ENCODE results near the gene LAMB3.

LAMB3 gene

DNA sequence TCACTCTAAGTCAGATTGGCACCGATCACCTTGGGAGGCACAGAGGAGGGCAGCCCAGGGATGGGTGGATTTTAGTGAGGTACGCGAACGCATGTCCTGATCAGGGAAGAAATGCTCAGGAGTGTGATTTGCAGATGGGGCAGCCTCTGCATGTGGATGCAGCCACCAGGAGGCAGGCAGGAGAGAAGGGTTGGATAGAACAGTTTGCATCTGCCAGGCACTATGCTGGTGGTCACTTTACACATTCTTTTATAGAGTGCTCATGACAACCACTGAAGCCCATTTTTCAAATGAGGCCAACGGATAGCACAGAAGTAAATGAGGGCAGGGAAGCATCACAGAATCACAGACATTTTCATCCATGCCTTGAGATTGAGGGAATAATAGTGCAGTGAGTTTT, 5.7 kb downstream of the LAMB3 start:
- CTCF ChIA-PET = interaction anchor here (0.6 to 1.7 kb wide), 6 partner anchors 22 to 1551 kb away, joined by 3 to 6 read pairs (median 4); no protein-coding TSS in a partner anchor
- Histone ChIP-seq H3K4me1 (ENCODE audit: control insufficient read depth, insufficient read depth, low read length) (peaks cover 7% of the 10 kb centered on the region; the same call in 1 of the 2 replicates), H3K36me3 (ENCODE audit: control insufficient read depth in 2 of 2, insufficient read depth in 1 of 2, low read length in 2 of 2) (no peaks in the 10 kb centered on the region), H3K27ac (ENCODE audit: extremely low read depth, low read depth, low read length) (no peak overlapping the region), H3K4me3 (ENCODE audit: low read depth, low read length) (no peak overlapping the region), H3K9me3 (ENCODE audit: control insufficient read depth, insufficient read depth, low read depth, low read length) (no peaks in the 10 kb centered on the region)
- TF ChIP-seq, protein P1, sequence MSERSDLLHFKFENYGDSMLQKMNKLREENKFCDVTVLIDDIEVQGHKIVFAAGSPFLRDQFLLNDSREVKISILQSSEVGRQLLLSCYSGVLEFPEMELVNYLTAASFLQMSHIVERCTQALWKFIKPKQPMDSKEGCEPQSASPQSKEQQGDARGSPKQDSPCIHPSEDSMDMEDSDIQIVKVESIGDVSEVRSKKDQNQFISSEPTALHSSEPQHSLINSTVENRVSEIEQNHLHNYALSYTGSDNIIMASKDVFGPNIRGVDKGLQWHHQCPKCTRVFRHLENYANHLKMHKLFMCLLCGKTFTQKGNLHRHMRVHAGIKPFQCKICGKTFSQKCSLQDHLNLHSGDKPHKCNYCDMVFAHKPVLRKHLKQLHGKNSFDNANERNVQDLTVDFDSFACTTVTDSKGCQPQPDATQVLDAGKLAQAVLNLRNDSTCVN (tag by site-specific recombination; optimal IDR thresholded peaks at IDR 0.05) = no peak
- peak; percentile 42 for TF ChIP-seq GLIS1 (tag by site-specific recombination; IDR thresholded peaks at IDR 0.05)
- POLR2A ChIA-PET = no interaction called here

GRCh38 chr1:209645574-209646452, 6.4 kb downstream of the LAMB3 start:
- H3K9me3 ChIP-seq (ENCODE audit: control insufficient read depth, insufficient read depth, low read depth, low read length) = no peaks in the 10 kb centered on the region
- POLR2A ChIA-PET = no interaction called here
- H3K4me1 ChIP-seq (ENCODE audit: control insufficient read depth, insufficient read depth, low read length) = peaks cover 7% of the 10 kb centered on the region; the same call in 1 of the 2 replicates
- CTCF ChIA-PET = interaction anchor here (0.7 to 1.5 kb wide), 2 partner anchors 55 to 1550 kb away, joined by 3 to 5 read pairs; no protein-coding TSS in a partner anchor
- no peak for TF ChIP-seq ZNF785 (tag by site-specific recombination; IDR thresholded peaks at IDR 0.05)
- no peak for TF ChIP-seq ZNF707 (tag by site-specific recombination; IDR thresholded peaks at IDR 0.05)
- TF ChIP-seq BCL11A (tag by site-specific recombination; IDR thresholded peaks at IDR 0.05; ENCODE audit: low read depth) = no peak
- TF ChIP-seq ZNF133 (tag by site-specific recombination; IDR thresholded peaks at IDR 0.05) = no peak
- TF ChIP-seq, protein P2, sequence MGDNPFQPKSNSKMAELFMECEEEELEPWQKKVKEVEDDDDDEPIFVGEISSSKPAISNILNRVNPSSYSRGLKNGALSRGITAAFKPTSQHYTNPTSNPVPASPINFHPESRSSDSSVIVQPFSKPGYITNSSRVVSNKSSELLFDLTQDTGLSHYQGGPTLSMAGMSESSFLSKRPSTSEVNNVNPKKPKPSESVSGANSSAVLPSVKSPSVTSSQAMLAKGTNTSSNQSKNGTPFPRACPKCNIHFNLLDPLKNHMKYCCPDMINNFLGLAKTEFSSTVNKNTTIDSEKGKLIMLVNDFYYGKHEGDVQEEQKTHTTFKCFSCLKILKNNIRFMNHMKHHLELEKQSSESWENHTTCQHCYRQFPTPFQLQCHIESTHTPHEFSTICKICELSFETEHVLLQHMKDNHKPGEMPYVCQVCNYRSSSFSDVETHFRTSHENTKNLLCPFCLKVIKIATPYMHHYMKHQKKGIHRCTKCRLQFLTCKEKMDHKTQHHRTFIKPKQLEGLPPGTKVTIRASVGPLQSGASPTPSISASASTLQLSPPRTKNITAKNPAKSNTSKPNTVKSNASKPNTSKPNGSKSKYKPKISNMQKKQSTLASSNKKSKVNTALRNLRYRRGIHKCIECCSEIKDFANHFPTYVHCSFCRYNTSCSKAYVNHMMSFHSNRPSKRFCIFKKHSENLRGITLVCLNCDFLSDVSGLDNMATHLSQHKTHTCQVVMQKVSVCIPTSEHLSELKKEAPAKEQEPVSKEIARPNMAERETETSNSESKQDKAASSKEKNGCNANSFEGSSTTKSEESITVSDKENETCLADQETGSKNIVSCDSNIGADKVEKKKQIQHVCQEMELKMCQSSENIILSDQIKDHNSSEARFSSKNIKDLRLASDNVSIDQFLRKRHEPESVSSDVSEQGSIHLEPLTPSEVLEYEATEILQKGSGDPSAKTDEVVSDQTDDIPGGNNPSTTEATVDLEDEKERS (tag by site-specific recombination; IDR thresholded peaks at IDR 0.05) = no peak
- TF ChIP-seq ZNF580 (tag by site-specific recombination; IDR thresholded peaks at IDR 0.05) = no peak
- TF ChIP-seq ZNF571 (tag by site-specific recombination; IDR thresholded peaks at IDR 0.05) = no peak
- no peak for TF ChIP-seq OVOL3 (tag by site-specific recombination; IDR thresholded peaks at IDR 0.05)
- no peak for TF ChIP-seq ZNF202 (tag by site-specific recombination; IDR thresholded peaks at IDR 0.05; ENCODE audit: borderline replicate concordance)
- TF ChIP-seq ZNF513 (tag by site-specific recombination; IDR thresholded peaks at IDR 0.05) = no peak
- TF ChIP-seq YY1 (tag by site-specific recombination; IDR thresholded peaks at IDR 0.05) = no peak
- TF ChIP-seq SP7 (tag by site-specific recombination; IDR thresholded peaks at IDR 0.05) = no peak
- TF ChIP-seq, protein P3, sequence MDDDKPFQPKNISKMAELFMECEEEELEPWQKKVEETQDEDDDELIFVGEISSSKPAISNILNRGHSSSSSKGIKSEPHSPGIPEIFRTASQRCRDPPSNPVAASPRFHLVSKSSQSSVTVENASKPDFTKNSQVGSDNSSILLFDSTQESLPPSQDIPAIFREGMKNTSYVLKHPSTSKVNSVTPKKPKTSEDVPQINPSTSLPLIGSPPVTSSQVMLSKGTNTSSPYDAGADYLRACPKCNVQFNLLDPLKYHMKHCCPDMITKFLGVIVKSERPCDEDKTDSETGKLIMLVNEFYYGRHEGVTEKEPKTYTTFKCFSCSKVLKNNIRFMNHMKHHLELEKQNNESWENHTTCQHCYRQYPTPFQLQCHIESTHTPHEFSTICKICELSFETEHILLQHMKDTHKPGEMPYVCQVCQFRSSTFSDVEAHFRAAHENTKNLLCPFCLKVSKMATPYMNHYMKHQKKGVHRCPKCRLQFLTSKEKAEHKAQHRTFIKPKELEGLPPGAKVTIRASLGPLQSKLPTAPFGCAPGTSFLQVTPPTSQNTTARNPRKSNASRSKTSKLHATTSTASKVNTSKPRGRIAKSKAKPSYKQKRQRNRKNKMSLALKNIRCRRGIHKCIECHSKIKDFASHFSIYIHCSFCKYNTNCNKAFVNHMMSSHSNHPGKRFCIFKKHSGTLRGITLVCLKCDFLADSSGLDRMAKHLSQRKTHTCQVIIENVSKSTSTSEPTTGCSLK (tag by site-specific recombination; IDR thresholded peaks at IDR 0.05) = no peak
- H3K4me3 ChIP-seq (ENCODE audit: low read depth, low read length) = no peak overlapping the region
- H3K27ac ChIP-seq (ENCODE audit: extremely low read depth, low read depth, low read length) = no peak overlapping the region
- H3K36me3 ChIP-seq (ENCODE audit: control insufficient read depth in 2 of 2, insufficient read depth in 1 of 2, low read length in 2 of 2) = no peaks in the 10 kb centered on the region

Data from HEK293 (cell line).